RWPE2 (cell line): ENCODE data around the gene CHMP4B.
A peak's percentile ranks its signal among the peaks of the same experiment; 100 is the strongest.

Experiments used
- ATAC-seq: fragments of 200-7000 bp; cut with Tn5 transposase; 3 replicates; pipeline ENCODE4 v1.9.1; 2021; ENCODE audit warnings: low read depth
- DNase-seq: peaks from one replicate; pipeline ENCODE4 v3.0.0-alpha.2; 2020; ENCODE audit warnings: low spot score
- H3K27ac ChIP-seq: fragments of 450-650 bp; 2 replicates; pipeline ENCODE4 v1.5.1; 2017; ENCODE audit warnings: mild to moderate bottlenecking; ENCODE audit not compliant: poor library complexity, severe bottlenecking
- H3K27me3 ChIP-seq: fragments of 250-450 bp; sonication (Bioruptor Pico); 2 replicates; pipeline ENCODE4 v1.5.1; 2021; ENCODE audit warnings: mild to moderate bottlenecking, moderate library complexity; ENCODE audit not compliant: insufficient read depth, poor library complexity, severe bottlenecking
- H3K36me3 ChIP-seq: fragments of 250-450 bp; sonication (Bioruptor Pico); 2 replicates; pipeline ENCODE4 v1.5.1; 2020; ENCODE audit warnings: low read depth, mild to moderate bottlenecking, moderate library complexity
- H3K4me1 ChIP-seq: fragments of 250-450 bp; sonication (Bioruptor Pico); 2 replicates; pipeline ENCODE4 v1.5.1; 2021; ENCODE audit warnings: mild to moderate bottlenecking, moderate library complexity; ENCODE audit not compliant: insufficient read depth, poor library complexity, severe bottlenecking
- H3K4me3 ChIP-seq: fragments of 250-450 bp; sonication (Bioruptor Pico); 2 replicates; pipeline ENCODE4 v1.5.1; 2021; ENCODE audit warnings: mild to moderate bottlenecking, moderate library complexity; ENCODE audit not compliant: severe bottlenecking
- H3K9me3 ChIP-seq: fragments of 250-450 bp; sonication (Bioruptor Pico); 2 replicates; pipeline ENCODE4 v1.5.1; 2021; ENCODE audit warnings: mild to moderate bottlenecking, moderate library complexity; ENCODE audit not compliant: severe bottlenecking
- CTCF ChIP-seq: fragments of 450-650 bp; IDR thresholded peaks from one replicate; pipeline ENCODE4 v1.5.1; 2017; ENCODE audit warnings: mild to moderate bottlenecking, moderate library complexity; ENCODE audit not compliant: poor library complexity, severe bottlenecking

The CHMP4B gene

GRCh38 chr20:33853507-33853813 is 42.3 kb downstream of the CHMP4B start:
- Histone ChIP-seq H3K36me3 (peaks cover 63% of the 10 kb centered on the region), H3K4me3 (no peak overlapping the region), H3K4me1 (no peaks in the 10 kb centered on the region), H3K27me3 (no peaks in the 10 kb centered on the region), H3K27ac (no peak overlapping the region), H3K9me3 (no peaks in the 10 kb centered on the region)
- no peak for TF ChIP-seq CTCF
- DNase-seq (peak; percentile 72), ATAC-seq (no peak)

- no peaks in the 10 kb centered on the region for H3K4me1 ChIP-seq
- no peak for ATAC-seq
- peaks cover 21% of the 10 kb centered on the region for H3K36me3 ChIP-seq
- TF ChIP-seq CTCF: no peak
- no peak overlapping the region for H3K27ac ChIP-seq
- H3K4me3 ChIP-seq: no peak overlapping the region
- no peak for DNase-seq
- no peaks in the 10 kb centered on the region for H3K9me3 ChIP-seq
- no peaks in the 10 kb centered on the region for H3K27me3 ChIP-seq
Measured at GRCh38 chr20:33857722-33858563, 46.8 kb downstream of the CHMP4B start.

- no peak for DNase-seq
- H3K4me1 ChIP-seq: no peaks in the 10 kb centered on the region
- no peak overlapping the region for H3K27ac ChIP-seq
- TF ChIP-seq CTCF: no peak
- H3K27me3 ChIP-seq: no peaks in the 10 kb centered on the region
- H3K4me3 ChIP-seq: no peak overlapping the region
- H3K36me3 ChIP-seq: peaks cover 18% of the 10 kb centered on the region
- H3K9me3 ChIP-seq: no peaks in the 10 kb centered on the region
- ATAC-seq: no peak
Measured at GRCh38 chr20:33858666-33859065, 47.5 kb downstream of the CHMP4B start.

GRCh38 chr20:33859157-33859695 is 48.1 kb downstream of the CHMP4B start:
- DNase-seq (no peak), ATAC-seq (0 out of 3 replicates have a peak, but pooled peaks have one; percentile 1)
- Histone ChIP-seq H3K27ac (no peak overlapping the region), H3K9me3 (no peaks in the 10 kb centered on the region), H3K36me3 (peaks cover 13% of the 10 kb centered on the region), H3K27me3 (no peaks in the 10 kb centered on the region), H3K4me3 (no peak overlapping the region), H3K4me1 (no peaks in the 10 kb centered on the region)
- TF ChIP-seq CTCF: no peak

GRCh38 chr20:33859751-33860150 is 48.6 kb downstream of the CHMP4B start:
- Histone ChIP-seq H3K4me3 (no peak overlapping the region), H3K36me3 (peaks cover 8% of the 10 kb centered on the region), H3K27ac (no peak overlapping the region), H3K9me3 (no peaks in the 10 kb centered on the region), H3K27me3 (no peaks in the 10 kb centered on the region), H3K4me1 (no peaks in the 10 kb centered on the region)
- DNase-seq (no peak), ATAC-seq (no peak)
- no peak for TF ChIP-seq CTCF
